ENCODE measurements around the gene MBTPS1.

DNA sequence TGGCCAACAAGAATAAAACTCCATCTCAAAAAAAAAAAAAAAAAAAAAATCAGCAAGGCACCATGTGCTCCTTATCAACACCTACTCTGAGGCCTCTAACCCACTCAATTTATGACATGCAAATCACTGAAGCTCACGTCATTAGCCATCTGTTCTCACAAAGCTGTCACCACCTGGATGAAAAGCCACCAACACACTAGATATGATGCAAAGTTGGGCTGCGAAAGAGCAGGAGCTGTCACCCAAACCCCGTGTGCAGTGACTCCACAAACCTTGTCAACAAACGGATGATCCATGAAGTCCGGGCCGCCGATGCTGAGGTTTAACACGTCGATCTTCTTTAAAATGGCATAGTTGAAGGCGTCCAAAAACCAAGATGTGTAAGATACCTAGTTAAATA, 25.3 kb downstream of the MBTPS1 start:
- TF ChIP-seq, protein P1, sequence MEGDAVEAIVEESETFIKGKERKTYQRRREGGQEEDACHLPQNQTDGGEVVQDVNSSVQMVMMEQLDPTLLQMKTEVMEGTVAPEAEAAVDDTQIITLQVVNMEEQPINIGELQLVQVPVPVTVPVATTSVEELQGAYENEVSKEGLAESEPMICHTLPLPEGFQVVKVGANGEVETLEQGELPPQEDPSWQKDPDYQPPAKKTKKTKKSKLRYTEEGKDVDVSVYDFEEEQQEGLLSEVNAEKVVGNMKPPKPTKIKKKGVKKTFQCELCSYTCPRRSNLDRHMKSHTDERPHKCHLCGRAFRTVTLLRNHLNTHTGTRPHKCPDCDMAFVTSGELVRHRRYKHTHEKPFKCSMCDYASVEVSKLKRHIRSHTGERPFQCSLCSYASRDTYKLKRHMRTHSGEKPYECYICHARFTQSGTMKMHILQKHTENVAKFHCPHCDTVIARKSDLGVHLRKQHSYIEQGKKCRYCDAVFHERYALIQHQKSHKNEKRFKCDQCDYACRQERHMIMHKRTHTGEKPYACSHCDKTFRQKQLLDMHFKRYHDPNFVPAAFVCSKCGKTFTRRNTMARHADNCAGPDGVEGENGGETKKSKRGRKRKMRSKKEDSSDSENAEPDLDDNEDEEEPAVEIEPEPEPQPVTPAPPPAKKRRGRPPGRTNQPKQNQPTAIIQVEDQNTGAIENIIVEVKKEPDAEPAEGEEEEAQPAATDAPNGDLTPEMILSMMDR (conservative IDR thresholded peaks at IDR 0.05; ENCODE audit: low read depth in 2 of 2): no peak
- no peak for TF ChIP-seq CREB1 (CRISPR knock-in tag; IDR thresholded peaks at IDR 0.05; ENCODE audit: low read depth)
- TF ChIP-seq EZH2phosphoT487 (IDR thresholded peaks at IDR 0.05; ENCODE audit: unreplicated experiment): no peak
- no peak for TF ChIP-seq EZH2 (IDR thresholded peaks at IDR 0.05; ENCODE audit: low read depth, unreplicated experiment)
- no peak for TF ChIP-seq POLR2AphosphoS5 (IDR thresholded peaks at IDR 0.05; ENCODE audit: low read depth)
- no peak for TF ChIP-seq ZNF114 (CRISPR knock-in tag; IDR thresholded peaks at IDR 0.05)

All from GM23338 (cell line).